Activated CD4-positive, CD25-positive, alpha-beta regulatory T cell treated with anti-CD3 and anti-CD28 coated beads, Interleukin-2, amount 50 U/mL, for 16 hours (primary cell): ENCODE measurements around the gene KLHL1.
"Not testable (repeated sequence)": the region's sequence is repeated elsewhere in the genome, so short reads cannot be mapped to it uniquely, and the experiment has no call there.

Experiments
- DNase-seq: peaks from one replicate; pipeline ENCODE4 v3.0.0-alpha.2; 2020; ENCODE audit warnings: low read depth, low spot score

KLHL1 gene

GRCh38 chr13:70108356-70109105, at the start of gene KLHL1:
TSS of gene KLHL1 (minus strand) at chr13:70108452. CDS start at chr13:70107699, 753 bp downstream.
- DNase-seq = no peak

DNA sequence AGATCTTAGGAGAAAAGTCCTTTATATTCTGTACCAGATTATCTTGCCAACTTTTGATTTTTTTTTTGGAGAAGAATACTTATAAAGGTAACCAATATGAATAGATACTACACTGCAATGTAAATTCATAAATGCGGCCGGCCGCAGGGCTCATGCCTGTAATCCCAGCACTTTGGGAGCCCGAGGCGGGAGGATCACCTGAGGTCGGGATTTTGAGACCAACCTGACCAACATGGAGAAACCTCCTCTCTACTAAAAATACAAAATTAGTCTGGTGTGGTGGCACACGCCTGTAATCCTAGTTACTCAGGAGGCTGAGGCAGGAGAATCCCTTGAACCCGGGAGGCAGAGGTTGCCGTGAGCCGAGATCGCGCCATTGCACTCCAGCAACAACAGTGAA, 34.4 kb upstream of the KLHL1 start:
- DNase-seq = not testable (repeated sequence)

- DNase-seq = no peak
Observed at GRCh38 chr13:70128098-70128497, 19.8 kb upstream of the KLHL1 start.

DNA sequence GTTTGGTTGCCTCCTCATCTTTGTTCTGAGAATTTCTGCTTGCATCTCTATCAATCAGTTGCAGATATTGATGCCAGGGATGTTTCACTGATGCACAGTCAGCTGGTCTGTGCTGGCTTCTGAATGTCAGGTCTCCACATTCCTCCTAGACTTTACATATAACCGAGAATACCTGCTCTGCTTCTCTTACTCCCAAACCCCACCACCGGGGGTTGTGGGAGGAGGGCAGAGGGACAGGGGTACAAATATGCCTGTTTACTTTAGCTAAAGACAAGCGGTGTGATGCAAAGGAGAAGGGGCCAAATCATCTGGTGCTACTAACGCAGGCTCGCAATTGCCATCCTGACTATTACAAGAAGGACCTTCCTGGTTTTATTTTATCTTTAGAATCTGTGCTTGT, 17.4 kb upstream of the KLHL1 start:
- no peak for DNase-seq

- no peak for DNase-seq
Observed at GRCh38 chr13:70117338-70117905, 9.2 kb upstream of the KLHL1 start.

DNA sequence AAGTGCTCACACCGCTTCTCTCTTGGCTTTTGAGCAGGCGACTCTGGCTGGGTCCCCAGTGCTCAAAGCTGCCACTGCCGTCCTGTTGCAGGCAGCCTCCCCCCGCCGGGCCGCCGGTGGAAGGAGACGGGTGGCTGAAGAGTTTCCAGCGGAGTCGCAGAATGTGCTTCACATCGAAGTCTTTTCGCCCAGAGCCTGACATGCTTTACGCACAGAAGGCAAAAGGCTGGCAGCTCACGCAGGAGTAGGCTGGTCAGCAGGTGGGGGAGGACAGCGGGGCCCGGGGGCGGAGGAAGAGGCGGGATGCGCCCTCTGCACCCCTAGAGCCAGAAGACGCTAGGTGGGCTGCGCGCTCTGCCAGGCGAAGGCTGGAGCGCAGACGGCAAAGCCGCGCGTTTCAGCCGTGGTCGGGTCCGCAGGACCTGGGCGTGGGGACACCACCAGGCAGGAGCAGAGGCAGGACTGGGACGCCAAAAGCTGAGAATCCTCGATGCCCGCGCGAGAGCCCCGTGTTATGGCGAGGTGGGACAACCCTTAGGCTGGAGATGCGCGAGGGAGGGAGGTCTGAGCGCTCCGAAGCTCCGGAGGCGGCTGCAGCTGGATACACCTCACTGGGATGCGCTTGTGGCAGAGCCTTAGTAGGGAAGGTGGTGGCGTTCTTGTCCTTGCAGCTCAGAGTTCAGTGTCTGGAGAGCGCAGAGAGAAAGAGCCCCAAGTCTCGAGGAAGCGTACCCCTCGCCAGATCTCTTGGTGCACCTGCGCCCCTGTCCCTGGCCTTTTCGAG, 562 bp downstream of the KLHL1 start, which contains the start of gene ATXN8OS:
Gene ATXN8OS, plus strand, starts transcription at position 329 of the 784 bp plus-strand sequence.
- no peak for DNase-seq

GRCh38 chr13:70107125-70107497, 1.1 kb downstream of the KLHL1 start:
- no peak for DNase-seq

- no peak for DNase-seq
Observed at GRCh38 chr13:70104481-70104880, 3.8 kb downstream of the KLHL1 start.

DNA sequence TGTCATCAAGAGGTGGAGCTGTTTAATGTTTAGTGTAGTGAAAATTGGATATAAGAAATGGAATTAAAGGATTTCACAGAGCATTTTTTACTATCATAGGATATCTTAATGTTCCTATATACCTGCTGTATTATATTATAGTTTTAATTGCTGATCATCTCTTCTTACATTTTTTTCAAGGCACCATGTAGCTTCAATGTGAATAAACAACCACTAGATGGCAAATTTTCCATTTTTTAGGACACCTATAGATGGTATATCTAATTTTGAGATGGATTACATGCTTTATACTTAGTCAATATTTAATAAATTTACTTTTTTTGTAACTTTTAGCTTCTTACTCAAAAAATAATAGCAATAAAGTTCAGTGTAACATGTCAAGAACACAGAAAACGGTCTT, 9.6 kb downstream of the KLHL1 start:
- no peak for DNase-seq

DNA sequence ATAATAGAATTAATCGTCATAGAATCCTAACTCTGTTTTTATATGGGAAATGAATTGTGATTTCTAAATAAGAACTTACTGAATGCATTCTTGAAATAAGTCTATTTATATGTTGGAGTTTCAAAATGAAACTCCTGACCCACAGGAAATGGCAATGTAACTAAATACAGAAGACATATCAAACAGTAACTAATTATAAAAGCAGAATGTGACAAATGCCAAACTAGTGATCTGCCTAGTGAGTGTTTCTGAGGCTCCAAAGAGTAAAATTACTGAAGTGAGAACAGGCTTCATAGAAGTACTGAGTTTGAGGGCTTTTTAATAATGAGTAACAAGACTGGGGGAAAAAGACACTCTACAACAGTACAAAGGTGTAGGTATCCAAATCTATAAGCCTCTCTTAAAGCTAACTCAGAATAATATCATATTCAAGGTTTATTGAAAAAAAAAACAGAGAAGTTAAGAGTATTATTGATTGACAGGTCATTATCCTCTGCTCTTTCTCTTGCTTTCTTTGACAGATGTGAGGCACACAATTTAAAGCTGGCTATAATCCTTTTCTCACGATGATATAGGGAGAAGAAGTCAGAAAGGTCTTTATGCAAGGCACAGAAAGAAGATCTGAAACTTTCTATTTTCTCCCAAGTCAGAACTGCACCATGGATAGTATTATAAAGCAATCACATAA, 18.1 kb downstream of the KLHL1 start:
- DNase-seq = no peak

DNA sequence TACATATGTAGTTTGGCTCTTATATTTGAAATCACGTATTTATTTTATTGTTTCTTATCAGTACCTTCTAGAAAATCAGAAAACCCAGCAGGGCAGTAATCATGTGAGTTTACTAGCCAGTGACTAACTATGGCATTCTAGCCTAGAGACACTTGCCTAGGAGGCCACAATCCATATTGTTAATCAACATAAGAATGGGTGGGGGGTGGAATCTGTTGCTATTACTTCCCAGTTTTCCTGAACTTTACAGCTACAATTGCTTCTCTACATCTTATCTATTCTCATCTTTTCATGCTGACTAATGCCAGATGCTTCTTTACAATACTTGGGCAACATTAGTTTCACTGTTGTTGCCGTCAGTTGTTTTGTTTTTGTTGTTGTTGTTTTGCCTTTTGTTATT, 19.3 kb downstream of the KLHL1 start:
- DNase-seq = no peak

- DNase-seq = no peak
Observed at GRCh38 chr13:70087247-70087646, 21.0 kb downstream of the KLHL1 start.

- DNase-seq = no peak
Observed at GRCh38 chr13:70080012-70080411, 28.2 kb downstream of the KLHL1 start.

- DNase-seq = no peak
Observed at GRCh38 chr13:70054572-70054971, 53.7 kb downstream of the KLHL1 start.

DNA sequence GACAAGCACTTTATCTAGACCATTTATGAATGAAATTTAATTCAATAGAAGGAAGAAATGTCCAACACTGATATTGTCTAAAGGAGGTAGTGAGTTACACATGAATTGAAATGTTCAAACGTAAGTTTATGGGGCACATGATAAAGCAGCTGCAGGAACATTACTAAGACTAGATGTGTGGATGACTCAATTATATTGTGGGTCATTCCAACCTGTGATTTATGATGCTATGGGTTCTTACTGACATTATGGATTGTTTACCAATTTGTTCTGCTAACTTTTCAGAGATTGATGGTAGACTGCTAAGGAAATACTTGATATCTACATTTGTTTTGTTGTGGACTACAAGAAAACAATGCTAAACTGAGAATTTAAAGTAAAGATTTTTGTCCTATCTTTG, 56.7 kb downstream of the KLHL1 start:
- no peak for DNase-seq

DNA sequence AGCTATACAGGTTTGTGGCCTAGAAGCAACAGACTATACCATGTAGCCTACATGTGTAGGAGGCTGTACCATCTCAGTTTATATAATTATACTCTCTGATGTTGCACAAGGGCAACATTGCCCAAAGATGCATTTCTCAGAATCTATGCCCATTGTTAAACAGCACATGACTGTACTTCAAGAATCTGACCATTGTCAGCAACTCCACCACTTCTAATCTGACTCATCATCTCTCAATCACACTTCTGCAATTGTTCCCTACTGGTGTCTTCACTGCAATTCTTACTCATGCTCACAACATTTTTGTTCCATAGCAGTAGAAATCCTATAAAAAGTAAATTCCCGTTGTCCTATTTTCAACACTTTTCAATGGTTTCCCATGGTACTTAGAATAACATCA, 64.6 kb downstream of the KLHL1 start:
- DNase-seq = no peak

GRCh38 chr13:70042193-70042592, 66.1 kb downstream of the KLHL1 start:
- no peak for DNase-seq

DNA sequence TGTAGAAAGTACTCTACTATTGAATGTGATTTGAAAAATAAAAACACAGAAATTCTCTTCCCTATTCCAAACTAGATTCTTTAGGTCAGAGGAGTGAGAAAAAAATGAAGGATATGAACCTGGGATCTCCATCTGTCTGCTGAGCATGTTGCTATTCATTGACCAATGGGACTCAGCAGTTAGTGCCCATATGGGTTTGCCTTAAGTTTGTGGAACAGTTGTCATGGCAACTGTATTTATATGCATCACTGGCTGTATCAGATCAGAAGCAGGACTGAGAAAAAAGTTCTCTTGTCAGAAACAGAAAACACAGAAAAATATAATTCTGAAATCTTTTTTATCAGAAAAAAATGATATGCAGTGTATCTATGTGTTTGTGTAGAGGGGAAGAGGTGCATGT, 74.0 kb downstream of the KLHL1 start:
- no peak for DNase-seq

DNA sequence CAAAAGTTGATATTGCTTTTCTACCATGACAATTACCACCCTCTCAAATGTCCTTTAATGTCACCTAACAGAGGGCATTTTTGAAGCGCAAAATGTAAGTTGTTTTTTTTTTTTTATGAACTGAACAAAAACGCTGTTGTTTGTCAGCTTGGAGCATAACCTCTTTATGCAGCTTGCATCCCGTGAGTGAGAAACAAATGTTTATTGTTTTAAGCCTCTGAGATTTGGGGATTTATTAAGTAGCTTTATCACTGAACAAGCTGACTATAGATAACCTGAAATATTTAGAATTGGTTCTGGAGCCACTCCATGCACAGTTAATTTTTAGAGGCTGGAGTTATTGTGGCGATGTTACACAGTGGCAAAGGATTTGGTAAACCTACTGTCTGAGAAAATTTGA, 80.7 kb downstream of the KLHL1 start:
- no peak for DNase-seq

- no peak for DNase-seq
Observed at GRCh38 chr13:70023516-70023915, 84.7 kb downstream of the KLHL1 start.

DNA sequence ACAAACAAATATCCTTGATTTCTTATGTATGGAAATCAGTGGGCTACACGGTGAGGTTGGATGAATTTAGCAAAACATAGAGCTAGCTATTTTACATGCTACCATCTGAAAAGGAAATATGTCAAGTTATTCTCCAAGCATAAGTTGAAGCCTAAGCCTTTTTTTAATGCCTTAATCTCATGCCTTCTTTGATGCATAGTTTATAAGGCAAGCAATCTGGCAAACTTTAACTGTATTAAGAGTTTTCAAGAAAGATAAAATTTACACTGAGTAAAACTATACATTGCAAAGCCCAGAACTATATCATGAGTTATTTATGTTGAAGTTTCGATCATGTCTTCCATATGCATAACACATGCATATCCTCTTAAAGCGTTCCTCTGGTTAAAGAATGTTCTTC, 85.6 kb downstream of the KLHL1 start:
- DNase-seq = no peak

GRCh38 chr13:70016116-70016515, 92.1 kb downstream of the KLHL1 start:
- DNase-seq = no peak
